Measurements from ENCODE around the gene CHEK1. TPM values are rescaled to one million over a fixed set of nuclear protein-coding genes. Genes with fewer than 3 reads are reported as not detected.
"Not testable (repeated sequence)": the region's sequence is repeated elsewhere in the genome, so short reads cannot be mapped to it uniquely, and the experiment has no call there.

CHEK1 gene
- total RNA-seq, 1 donor from 2014 or later = 52.7 TPM

DNA sequence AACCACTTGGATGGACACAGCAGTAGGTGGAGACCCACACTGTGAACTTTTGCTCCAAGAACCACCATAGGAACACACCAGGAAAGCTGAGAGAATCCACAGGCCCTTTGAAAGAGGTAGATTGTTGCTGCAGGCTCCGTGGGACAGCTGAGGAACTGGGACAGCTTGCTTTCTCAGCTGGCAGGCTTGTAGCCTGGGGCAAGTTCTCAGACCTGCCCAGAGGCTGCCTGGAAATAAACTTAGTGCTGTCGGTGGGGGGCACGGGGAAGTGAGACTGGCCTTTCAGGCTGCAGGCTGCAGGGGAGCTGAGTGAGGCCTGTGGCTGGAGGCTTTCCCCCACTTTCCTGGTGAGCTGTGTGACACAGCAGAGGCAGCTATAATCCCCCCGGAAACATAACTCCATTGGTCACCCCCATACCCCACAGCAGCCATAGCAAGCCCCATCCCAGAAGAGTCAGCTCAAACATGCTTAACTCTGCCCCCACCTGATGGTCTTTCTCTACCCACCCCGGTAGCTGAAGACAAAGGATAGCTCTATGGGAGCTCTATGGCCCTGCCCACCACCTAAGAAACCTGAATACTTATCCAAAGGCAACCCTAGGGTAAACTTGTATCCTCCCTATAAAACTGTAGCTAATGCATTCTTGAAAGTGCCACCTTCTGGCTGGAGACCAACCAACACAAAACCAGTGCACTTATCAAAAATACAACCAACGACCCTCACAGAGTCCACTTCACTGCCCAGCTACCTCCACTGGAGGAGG lies 77.1 kb downstream of the CHEK1 start:
- H3K27ac Mint-ChIP-seq = no peak overlapping the region
- no peaks in the 10 kb centered on the region for H3K36me3 Mint-ChIP-seq (ENCODE audit: insufficient read depth)

DNA sequence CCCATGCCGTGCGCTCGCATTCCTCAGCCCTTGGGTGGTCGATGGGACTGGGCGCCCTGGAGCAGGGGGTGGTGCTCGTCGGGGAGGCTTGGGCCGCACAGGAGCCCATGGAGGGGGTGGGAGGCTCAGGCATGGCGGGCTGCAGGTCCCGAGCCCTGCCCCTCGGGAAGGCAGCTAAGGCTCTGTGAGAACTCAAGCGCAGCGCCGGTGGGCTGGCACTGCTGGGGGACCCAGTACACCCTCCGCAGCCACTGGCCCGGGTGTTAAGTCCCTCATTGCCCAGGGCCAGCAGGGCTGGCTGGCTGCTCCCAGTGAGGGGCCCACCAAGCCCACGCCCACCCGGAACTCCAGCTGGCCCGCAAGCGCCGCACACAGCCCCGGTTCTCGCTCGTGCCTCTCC lies 79.7 kb downstream of the CHEK1 start:
- not testable (repeated sequence) for H3K27ac Mint-ChIP-seq; H3K36me3 Mint-ChIP-seq (ENCODE audit: insufficient read depth); H3K4me3 Mint-ChIP-seq (ENCODE audit: low read depth); DNase-seq (ENCODE audit: low spot score, unreplicated experiment); H3K27me3 Mint-ChIP-seq; H3K4me1 Mint-ChIP-seq (ENCODE audit: low read depth)
- H3K9me3 Mint-ChIP-seq (ENCODE audit: low read depth) = peaks cover 16% of the 10 kb centered on the region

More for the DNA sequence above, 77.1 kb downstream of the CHEK1 start:
- Mint-ChIP-seq H3K27me3 (peaks cover 6% of the 10 kb centered on the region), H3K9me3 (ENCODE audit: low read depth) (peaks cover 12% of the 10 kb centered on the region), H3K4me3 (ENCODE audit: low read depth) (no peak overlapping the region), H3K4me1 (ENCODE audit: low read depth) (no peaks in the 10 kb centered on the region)
- no peak for TF ChIP-seq CTCF (IDR thresholded peaks at IDR 0.05; ENCODE audit: unreplicated experiment)
- no peak for DNase-seq (ENCODE audit: low spot score, unreplicated experiment)

DNA sequence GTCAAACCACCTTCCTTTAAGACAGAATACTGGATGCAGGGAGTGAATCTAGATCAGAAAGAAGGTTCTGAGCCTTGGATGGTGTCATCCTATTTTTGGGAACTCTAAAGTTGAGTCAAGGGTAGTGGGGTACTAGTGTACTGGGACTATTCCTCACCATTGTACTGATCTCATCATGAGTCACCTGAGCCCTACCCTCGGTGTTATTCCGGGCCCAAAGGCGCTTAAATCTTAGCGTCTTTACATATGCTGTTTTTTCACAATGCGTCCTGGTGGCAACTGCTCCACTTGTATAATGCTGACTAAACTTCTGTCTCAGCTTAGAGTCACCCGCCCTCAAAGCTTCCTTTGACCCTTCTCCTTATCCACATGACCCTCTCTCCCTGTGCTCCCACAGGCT lies 95.8 kb downstream of the CHEK1 start:
- Mint-ChIP-seq H3K27ac (no peak overlapping the region), H3K4me3 (ENCODE audit: low read depth) (no peak overlapping the region), H3K27me3 (peaks cover 5% of the 10 kb centered on the region), H3K9me3 (ENCODE audit: low read depth) (no peaks in the 10 kb centered on the region), H3K36me3 (ENCODE audit: insufficient read depth) (no peaks in the 10 kb centered on the region), H3K4me1 (ENCODE audit: low read depth) (peaks cover 7% of the 10 kb centered on the region)
- DNase-seq (ENCODE audit: low spot score, unreplicated experiment) = no peak
- no peak for TF ChIP-seq CTCF (IDR thresholded peaks at IDR 0.05; ENCODE audit: unreplicated experiment)

GRCh38 chr11:125724125-125724524 lies 99.2 kb downstream of the CHEK1 start:
- TF ChIP-seq CTCF (IDR thresholded peaks at IDR 0.05; ENCODE audit: unreplicated experiment) = peak; percentile 13
- no peak for DNase-seq (ENCODE audit: low spot score, unreplicated experiment)
- peaks cover 5% of the 10 kb centered on the region for H3K27me3 Mint-ChIP-seq
- no peaks in the 10 kb centered on the region for H3K36me3 Mint-ChIP-seq (ENCODE audit: insufficient read depth)
- H3K27ac Mint-ChIP-seq = no peak overlapping the region
- peaks cover 7% of the 10 kb centered on the region for H3K4me1 Mint-ChIP-seq (ENCODE audit: low read depth)
- H3K4me3 Mint-ChIP-seq (ENCODE audit: low read depth) = no peak overlapping the region
- H3K9me3 Mint-ChIP-seq (ENCODE audit: low read depth) = no peaks in the 10 kb centered on the region

Other genes starting within 250 kb of the CHEK1 start
- gene FEZ1, start 128.9 kb upstream of the CHEK1 start, total RNA-seq = 1.8 and 3.1 TPM in 2 replicates
- gene EI24, start 55.7 kb upstream of the CHEK1 start, total RNA-seq = 68.0 and 74.0 TPM in 2 replicates
- 162 and 164 TPM in 2 replicates for gene STT3A, start 32.3 kb upstream of the CHEK1 start, total RNA-seq
- 0.50 and 0.55 TPM in 2 replicates for gene ACRV1, start 55.7 kb downstream of the CHEK1 start, total RNA-seq
- not detected in 2 replicates for gene PATE1, start 121.1 kb downstream of the CHEK1 start, total RNA-seq
- 0.29 TPM in 1 of 2 replicates, not detected in the other for gene PATE2, start 153.7 kb downstream of the CHEK1 start, total RNA-seq
- not detected in 2 replicates for gene PATE3, start 163.0 kb downstream of the CHEK1 start, total RNA-seq
- gene PATE4, start 208.2 kb downstream of the CHEK1 start, total RNA-seq = not detected in 2 replicates

All from progenitor cell of endocrine pancreas (in vitro differentiated cells).